HEK293 (cell line): Measurements from ENCODE around the gene SEPTIN5.

Experiments used
- CTCF ChIA-PET: fragments of 350-600 bp; formaldehyde crosslinking; extraction: SDS; loops from one replicate; lab custom pipeline; 2021; ENCODE audit warnings: antibody characterized with exemption; lab: Yijun Ruan, JAX
- POLR2A ChIA-PET: fragments of 300-600 bp; formaldehyde crosslinking; extraction: SDS; loops from one replicate; lab custom pipeline; 2020; ENCODE audit warnings: antibody characterized with exemption, inconsistent platforms; lab: Yijun Ruan, JAX
- H3K27ac ChIP-seq: fragments of 200-500 bp; sonication (Bioruptor generic); 2 replicates; pipeline ENCODE4 v1.5.1; 2014; ENCODE audit warnings: low read depth, low read length, control low read depth, inconsistent platforms; ENCODE audit errors: extremely low read depth
- H3K36me3 ChIP-seq, 2 experiments: fragments of 200-500 bp in 1 of 2; sonication (Bioruptor generic) in 1 of 2; 1 replicate in 1 of 2; 2 replicates in 1 of 2; pipeline ENCODE4 v1.5.1; 2014 to 2017; ENCODE audit warnings: inconsistent platforms in 2 of 2, low read length in 2 of 2; ENCODE audit not compliant: control insufficient read depth in 2 of 2, insufficient read depth in 1 of 2
- H3K4me1 ChIP-seq: fragments of 200-500 bp; sonication (Bioruptor generic); 2 replicates; pipeline ENCODE4 v1.5.1; 2014; ENCODE audit warnings: mild to moderate bottlenecking, low read length, inconsistent platforms; ENCODE audit not compliant: control insufficient read depth, insufficient read depth
- H3K4me3 ChIP-seq: 2 replicates; pipeline ENCODE4 v1.5.1; 2011; ENCODE audit warnings: low read depth, mild to moderate bottlenecking, control low read depth, low read length, moderate library complexity
- H3K9me3 ChIP-seq: fragments of 200-500 bp; sonication (Bioruptor generic); 2 replicates; pipeline ENCODE4 v1.5.1; 2014; ENCODE audit warnings: low read depth, low read length, inconsistent platforms; ENCODE audit not compliant: control insufficient read depth, insufficient read depth
- GLIS2 ChIP-seq: fragments of 450-650 bp; formaldehyde crosslinking; IDR thresholded peaks from 2 replicates; pipeline ENCODE4 v1.5.1; 2016; ENCODE audit warnings: missing biosample characterization, missing genetic modification characterization
- HOXA7 ChIP-seq: sonication (generic); formaldehyde crosslinking; IDR thresholded peaks from 2 replicates; pipeline ENCODE4 v1.8.1; 2022; ENCODE audit warnings: missing genetic modification reagents, borderline replicate concordance
- KLF8 ChIP-seq: fragments of 450-650 bp; formaldehyde crosslinking; IDR thresholded peaks from 2 replicates; pipeline ENCODE4 v1.5.1; 2016; ENCODE audit warnings: missing biosample characterization, missing genetic modification characterization
- MYNN ChIP-seq: fragments of 450-650 bp; formaldehyde crosslinking; IDR thresholded peaks from 2 replicates; pipeline ENCODE4 v1.5.1; 2016; ENCODE audit warnings: missing biosample characterization, missing genetic modification characterization, borderline replicate concordance
- OSR2 ChIP-seq: fragments of 450-650 bp; formaldehyde crosslinking; IDR thresholded peaks from 2 replicates; pipeline ENCODE4 v1.5.1; 2016; ENCODE audit warnings: missing biosample characterization, missing genetic modification characterization
- PRDM10 ChIP-seq: fragments of 450-650 bp; formaldehyde crosslinking; IDR thresholded peaks from 2 replicates; pipeline ENCODE4 v1.5.1; 2016; ENCODE audit warnings: missing biosample characterization, missing genetic modification characterization
- RBAK ChIP-seq: fragments of 450-650 bp; formaldehyde crosslinking; IDR thresholded peaks from 2 replicates; pipeline ENCODE4 v1.5.1; 2016; ENCODE audit warnings: missing biosample characterization, missing genetic modification characterization
- SETDB1 ChIP-seq: IDR thresholded peaks from one replicate; pipeline ENCODE4 v1.6.1; 2017; ENCODE audit warnings: mild to moderate bottlenecking, low read length, moderate library complexity, mixed read lengths; ENCODE audit not compliant: insufficient read length
- TCF7L2 ChIP-seq: IDR thresholded peaks from 2 replicates; pipeline ENCODE4 v1.6.1; 2011; ENCODE audit warnings: low read depth, mild to moderate bottlenecking, inconsistent platforms, low read length, moderate library complexity, borderline replicate concordance
- ZBTB10 ChIP-seq: fragments of 450-650 bp; formaldehyde crosslinking; IDR thresholded peaks from 2 replicates; pipeline ENCODE4 v1.5.1; 2016; ENCODE audit warnings: missing biosample characterization, missing genetic modification characterization
- ZBTB17 ChIP-seq: fragments of 450-650 bp; formaldehyde crosslinking; IDR thresholded peaks from 2 replicates; pipeline ENCODE4 v1.5.1; 2016; ENCODE audit warnings: missing biosample characterization, missing genetic modification characterization
- ZBTB7A ChIP-seq: fragments of 450-650 bp; formaldehyde crosslinking; IDR thresholded peaks from 2 replicates; pipeline ENCODE4 v1.5.1; 2016; ENCODE audit warnings: low read depth, missing biosample characterization, missing genetic modification characterization
- ZFHX2 ChIP-seq: fragments of 450-650 bp; formaldehyde crosslinking; conservative IDR thresholded peaks from 2 replicates; pipeline ENCODE4 v1.5.1; 2016; ENCODE audit warnings: missing biosample characterization, missing genetic modification characterization
- ZIC2 ChIP-seq: fragments of 450-650 bp; formaldehyde crosslinking; IDR thresholded peaks from 2 replicates; pipeline ENCODE4 v1.5.1; 2016; ENCODE audit warnings: missing biosample characterization, missing genetic modification characterization
- ZNF341 ChIP-seq: fragments of 450-650 bp; formaldehyde crosslinking; IDR thresholded peaks from 2 replicates; pipeline ENCODE4; 2016; ENCODE audit warnings: low read depth, missing biosample characterization, missing genetic modification characterization
- ZNF600 ChIP-seq: fragments of 450-650 bp; formaldehyde crosslinking; IDR thresholded peaks from 2 replicates; pipeline ENCODE4 v1.5.1; 2016; ENCODE audit warnings: missing biosample characterization, missing genetic modification characterization
- ZNF626 ChIP-seq: fragments of 450-650 bp; sonication (Bioruptor Pico); formaldehyde crosslinking; IDR thresholded peaks from 2 replicates; pipeline ENCODE4 v1.5.1; 2018; ENCODE audit warnings: missing biosample characterization, missing genetic modification characterization, inconsistent platforms
- ZNF701 ChIP-seq: fragments of 450-650 bp; formaldehyde crosslinking; IDR thresholded peaks from 2 replicates; pipeline ENCODE4 v1.5.1; 2016; ENCODE audit warnings: missing biosample characterization, missing genetic modification characterization
- TF ChIP-seq, protein P1 (sequence below): fragments of 450-650 bp; formaldehyde crosslinking; IDR thresholded peaks from 2 replicates; pipeline ENCODE4 v1.5.1; 2017; ENCODE audit warnings: missing biosample characterization, missing genetic modification characterization
- TF ChIP-seq, protein P2 (sequence below): fragments of 450-650 bp; formaldehyde crosslinking; IDR thresholded peaks from 2 replicates; pipeline ENCODE4 v1.5.1; 2016; ENCODE audit warnings: missing biosample characterization, missing genetic modification characterization
- TF ChIP-seq, protein P3 (sequence below): IDR thresholded peaks from 2 replicates; pipeline ENCODE4 v1.6.1; 2011; ENCODE audit warnings: mild to moderate bottlenecking, low read depth, low read length, borderline replicate concordance

Gene SEPTIN5

GRCh38 chr22:19691007-19691720 is 23.1 kb upstream of the SEPTIN5 start:
- ChIA-PET POLR2A (interaction anchor here (0.8 to 1.2 kb wide), 2 partner anchors 26 to 33 kb away, joined by 3 read pairs; no protein-coding TSS in a partner anchor), CTCF (interaction anchor here (0.8 to 1.3 kb wide), 4 partner anchors 8 to 59 kb away, joined by 3 to 8 read pairs (median 6); no protein-coding TSS in a partner anchor)
- Histone ChIP-seq H3K4me3 (peak overlapping the region; percentile 16; the same call in 1 of the 2 replicates), H3K27ac (no peak overlapping the region), H3K9me3 (no peaks in the 10 kb centered on the region), H3K36me3 (no peaks in the 10 kb centered on the region), H3K4me1 (no peaks in the 10 kb centered on the region)
- TF ChIP-seq OSR2 (tag by site-specific recombination) (no peak), SETDB1 (no peak)
- TF ChIP-seq, protein P1, sequence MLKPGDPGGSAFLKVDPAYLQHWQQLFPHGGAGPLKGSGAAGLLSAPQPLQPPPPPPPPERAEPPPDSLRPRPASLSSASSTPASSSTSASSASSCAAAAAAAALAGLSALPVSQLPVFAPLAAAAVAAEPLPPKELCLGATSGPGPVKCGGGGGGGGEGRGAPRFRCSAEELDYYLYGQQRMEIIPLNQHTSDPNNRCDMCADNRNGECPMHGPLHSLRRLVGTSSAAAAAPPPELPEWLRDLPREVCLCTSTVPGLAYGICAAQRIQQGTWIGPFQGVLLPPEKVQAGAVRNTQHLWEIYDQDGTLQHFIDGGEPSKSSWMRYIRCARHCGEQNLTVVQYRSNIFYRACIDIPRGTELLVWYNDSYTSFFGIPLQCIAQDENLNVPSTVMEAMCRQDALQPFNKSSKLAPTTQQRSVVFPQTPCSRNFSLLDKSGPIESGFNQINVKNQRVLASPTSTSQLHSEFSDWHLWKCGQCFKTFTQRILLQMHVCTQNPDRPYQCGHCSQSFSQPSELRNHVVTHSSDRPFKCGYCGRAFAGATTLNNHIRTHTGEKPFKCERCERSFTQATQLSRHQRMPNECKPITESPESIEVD: peak; percentile 18; the same call in 1 of the 2 replicates

GRCh38 chr22:19691721-19692341 is 22.5 kb upstream of the SEPTIN5 start:
- Histone ChIP-seq H3K4me1 (no peaks in the 10 kb centered on the region), H3K36me3 (no peaks in the 10 kb centered on the region), H3K9me3 (no peaks in the 10 kb centered on the region), H3K4me3 (peak overlapping the region; percentile 16), H3K27ac (no peak overlapping the region)
- ChIA-PET POLR2A (interaction anchor here (0.8 to 1.2 kb wide), 2 partner anchors 25 to 32 kb away, joined by 3 read pairs; no protein-coding TSS in a partner anchor), CTCF (interaction anchor here (0.8 to 1.3 kb wide), 4 partner anchors 9 to 60 kb away, joined by 3 to 8 read pairs (median 6); no protein-coding TSS in a partner anchor)
- TF ChIP-seq ZFHX2 (tag by site-specific recombination) (no peak), HOXA7 (CRISPR knock-in tag) (no peak), ZBTB17 (tag by site-specific recombination) (peak; percentile 82), ZIC2 (tag by site-specific recombination) (no peak), ZBTB10 (tag by site-specific recombination) (no peak), ZNF600 (tag by site-specific recombination) (0 out of 2 replicates have a peak, but pooled peaks have one; percentile 40), MYNN (tag by site-specific recombination) (no peak), ZNF341 (tag by site-specific recombination) (peak; percentile 82), TCF7L2 (no peak), ZBTB7A (no peak), PRDM10 (tag by site-specific recombination) (0 out of 2 replicates have a peak, but pooled peaks have one; percentile 45), ZNF626 (tag by site-specific recombination) (no peak), GLIS2 (peak; percentile 48; the same call in 1 of the 2 replicates), RBAK (tag by site-specific recombination) (no peak), ZNF701 (tag by site-specific recombination) (no peak), KLF8 (tag by site-specific recombination) (0 out of 2 replicates have a peak, but pooled peaks have one; percentile 35)
- TF ChIP-seq, protein P2, sequence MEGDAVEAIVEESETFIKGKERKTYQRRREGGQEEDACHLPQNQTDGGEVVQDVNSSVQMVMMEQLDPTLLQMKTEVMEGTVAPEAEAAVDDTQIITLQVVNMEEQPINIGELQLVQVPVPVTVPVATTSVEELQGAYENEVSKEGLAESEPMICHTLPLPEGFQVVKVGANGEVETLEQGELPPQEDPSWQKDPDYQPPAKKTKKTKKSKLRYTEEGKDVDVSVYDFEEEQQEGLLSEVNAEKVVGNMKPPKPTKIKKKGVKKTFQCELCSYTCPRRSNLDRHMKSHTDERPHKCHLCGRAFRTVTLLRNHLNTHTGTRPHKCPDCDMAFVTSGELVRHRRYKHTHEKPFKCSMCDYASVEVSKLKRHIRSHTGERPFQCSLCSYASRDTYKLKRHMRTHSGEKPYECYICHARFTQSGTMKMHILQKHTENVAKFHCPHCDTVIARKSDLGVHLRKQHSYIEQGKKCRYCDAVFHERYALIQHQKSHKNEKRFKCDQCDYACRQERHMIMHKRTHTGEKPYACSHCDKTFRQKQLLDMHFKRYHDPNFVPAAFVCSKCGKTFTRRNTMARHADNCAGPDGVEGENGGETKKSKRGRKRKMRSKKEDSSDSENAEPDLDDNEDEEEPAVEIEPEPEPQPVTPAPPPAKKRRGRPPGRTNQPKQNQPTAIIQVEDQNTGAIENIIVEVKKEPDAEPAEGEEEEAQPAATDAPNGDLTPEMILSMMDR (tag by site-specific recombination): no peak
- TF ChIP-seq, protein P3, sequence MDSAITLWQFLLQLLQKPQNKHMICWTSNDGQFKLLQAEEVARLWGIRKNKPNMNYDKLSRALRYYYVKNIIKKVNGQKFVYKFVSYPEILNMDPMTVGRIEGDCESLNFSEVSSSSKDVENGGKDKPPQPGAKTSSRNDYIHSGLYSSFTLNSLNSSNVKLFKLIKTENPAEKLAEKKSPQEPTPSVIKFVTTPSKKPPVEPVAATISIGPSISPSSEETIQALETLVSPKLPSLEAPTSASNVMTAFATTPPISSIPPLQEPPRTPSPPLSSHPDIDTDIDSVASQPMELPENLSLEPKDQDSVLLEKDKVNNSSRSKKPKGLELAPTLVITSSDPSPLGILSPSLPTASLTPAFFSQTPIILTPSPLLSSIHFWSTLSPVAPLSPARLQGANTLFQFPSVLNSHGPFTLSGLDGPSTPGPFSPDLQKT: no peak
